Cerebellar cortex (tissue), 1 donor: ENCODE data around the gene HTR6.

Source experiments
- DNase-seq: peaks from one replicate; pipeline ENCODE4 v3.0.0-alpha.2; 2015; ENCODE audit warnings: low spot score

Gene HTR6

DNA sequence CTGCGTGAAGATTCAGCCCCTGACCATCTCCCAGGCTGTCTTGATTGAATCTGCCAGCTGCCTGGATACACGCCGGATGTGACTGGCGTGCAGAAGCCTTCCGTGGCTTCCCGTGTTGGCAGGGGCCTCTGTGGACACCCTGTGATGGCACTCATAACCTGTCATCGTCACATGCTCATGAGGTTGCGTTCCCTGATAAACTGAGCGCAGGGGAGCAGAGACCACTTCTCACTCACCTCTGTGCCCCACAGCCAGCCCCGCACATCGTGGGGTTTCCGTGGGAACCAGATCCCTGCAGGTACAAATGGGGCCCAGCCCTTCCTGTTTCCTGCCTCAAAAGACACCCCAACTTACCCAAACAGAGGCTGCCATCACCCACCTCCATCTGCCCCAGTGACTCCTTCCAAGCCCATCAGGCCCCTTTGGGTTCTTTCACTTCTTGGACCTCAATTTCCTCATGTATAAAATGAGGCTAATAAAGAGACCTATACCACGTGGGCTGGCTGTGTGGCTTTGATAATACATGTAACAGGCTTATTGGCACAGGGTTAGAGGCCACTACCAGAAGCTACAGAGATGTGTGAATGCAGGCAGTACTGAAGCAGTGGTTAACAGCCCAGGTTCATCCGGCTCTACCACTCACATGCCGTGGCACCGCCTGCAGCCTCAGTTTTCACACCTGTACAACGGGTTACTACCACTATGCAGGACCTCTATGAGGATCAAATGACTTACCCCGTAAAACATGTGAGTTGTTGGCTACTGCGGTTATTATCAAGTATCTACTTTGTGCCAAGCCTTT is 23.6 kb downstream of the HTR6 start:
- no peak for DNase-seq

- DNase-seq = no peak
Measured at GRCh38 chr1:19689085-19689757, 24.5 kb downstream of the HTR6 start.

DNA sequence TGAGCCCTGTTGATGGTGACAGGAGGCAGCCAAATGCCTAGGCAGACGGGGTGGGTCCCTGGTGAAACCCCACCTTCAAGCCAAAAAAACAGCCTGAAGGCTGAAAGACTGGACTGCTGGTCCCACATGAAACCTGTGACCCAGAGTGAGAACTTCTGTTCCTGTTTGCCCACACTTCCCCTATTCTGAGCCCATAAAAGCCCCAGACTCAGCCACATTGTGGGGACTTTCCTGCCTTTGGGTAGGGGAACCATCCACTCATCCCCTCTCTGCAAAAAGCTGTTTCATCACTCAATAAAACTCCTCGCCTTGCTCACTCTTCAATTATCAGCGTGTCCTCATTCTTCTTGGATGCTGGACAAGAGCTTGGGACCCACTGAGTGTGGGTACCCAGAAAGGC is 25.2 kb downstream of the HTR6 start:
- no peak for DNase-seq

GRCh38 chr1:19690342-19690741 is 25.7 kb downstream of the HTR6 start:
- no peak for DNase-seq

DNA sequence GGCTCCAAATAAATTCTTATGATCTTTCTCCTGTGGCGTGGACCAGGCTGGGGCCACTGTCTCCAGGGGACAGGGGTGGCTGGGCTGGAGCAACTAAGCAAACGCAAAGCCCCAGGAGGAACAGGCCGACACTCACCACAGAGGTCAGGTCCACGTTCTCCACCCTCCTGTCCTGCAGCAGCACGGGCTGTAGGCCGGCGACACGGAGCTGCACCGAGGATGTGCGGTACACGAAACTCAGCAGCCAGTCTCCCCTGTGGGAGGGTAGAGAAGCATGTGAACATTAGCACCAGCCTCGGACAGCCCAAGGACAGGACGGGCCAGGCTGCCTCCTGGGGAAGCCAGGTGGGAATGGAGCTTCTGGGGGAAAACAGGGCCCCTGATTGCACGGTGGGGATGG is 29.6 kb downstream of the HTR6 start:
- no peak for DNase-seq

GRCh38 chr1:19695772-19696171 is 31.1 kb downstream of the HTR6 start:
- DNase-seq = no peak

GRCh38 chr1:19696820-19697219 is 32.1 kb downstream of the HTR6 start:
- DNase-seq = no peak

- DNase-seq = no peak
Measured at GRCh38 chr1:19698181-19698580, 33.5 kb downstream of the HTR6 start.

DNA sequence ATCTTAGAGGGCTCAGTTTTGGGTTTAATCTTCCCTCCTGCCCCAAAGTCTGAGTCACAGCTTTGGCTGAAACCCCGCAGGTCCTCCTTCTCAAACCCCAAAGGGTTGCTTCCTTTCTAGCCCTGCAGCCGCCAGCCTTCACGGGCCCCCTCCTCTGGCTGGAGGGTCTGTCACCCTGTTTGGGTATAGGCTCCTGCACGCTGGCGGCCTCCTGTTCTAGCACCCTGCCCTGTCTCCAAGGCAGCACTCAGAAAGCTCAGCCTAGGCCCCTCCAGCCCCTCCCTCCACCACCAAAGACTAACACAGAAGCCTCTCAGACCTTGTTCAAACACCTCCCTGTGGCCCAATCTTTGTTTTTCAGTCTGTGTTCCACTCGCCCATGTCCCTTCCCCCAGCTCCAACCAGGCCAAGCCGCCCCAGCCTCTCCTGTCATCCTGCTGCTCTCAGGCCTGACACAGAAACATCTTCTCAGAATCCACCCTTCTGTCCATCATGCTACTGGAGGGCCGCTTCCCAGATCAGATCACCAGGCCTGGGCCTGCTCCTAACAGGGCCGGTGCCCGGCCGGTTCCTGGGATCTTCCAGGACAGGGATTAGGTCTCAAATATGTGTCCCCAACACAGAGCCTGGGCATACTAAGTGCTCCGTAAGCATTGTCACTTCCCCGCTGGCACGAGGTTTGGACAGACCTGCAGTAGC is 35.6 kb downstream of the HTR6 start:
- DNase-seq = no peak

DNA sequence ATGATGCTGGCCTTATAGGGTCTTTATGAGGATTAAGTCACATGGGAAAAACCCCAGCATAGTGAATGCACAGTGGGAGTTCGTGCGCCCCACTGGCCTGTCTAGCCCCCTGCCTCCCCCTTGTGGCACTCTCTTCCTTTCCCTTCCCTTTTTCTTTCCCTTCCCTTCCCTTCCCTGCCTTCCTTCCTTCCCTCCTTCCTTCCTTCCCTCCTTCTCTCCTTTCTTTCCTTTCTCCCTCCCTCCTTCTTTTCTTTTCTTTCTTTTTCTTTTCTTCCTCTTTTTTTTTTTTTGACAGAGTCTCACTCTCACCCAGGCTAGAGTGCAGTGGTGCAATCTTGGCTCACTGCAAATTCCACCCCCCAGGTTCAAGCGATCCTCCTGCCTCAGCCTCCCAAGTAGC is 38.6 kb downstream of the HTR6 start:
- DNase-seq = no peak

- DNase-seq = peak; percentile 77
Measured at GRCh38 chr1:19704247-19705113, 39.8 kb downstream of the HTR6 start.

DNA sequence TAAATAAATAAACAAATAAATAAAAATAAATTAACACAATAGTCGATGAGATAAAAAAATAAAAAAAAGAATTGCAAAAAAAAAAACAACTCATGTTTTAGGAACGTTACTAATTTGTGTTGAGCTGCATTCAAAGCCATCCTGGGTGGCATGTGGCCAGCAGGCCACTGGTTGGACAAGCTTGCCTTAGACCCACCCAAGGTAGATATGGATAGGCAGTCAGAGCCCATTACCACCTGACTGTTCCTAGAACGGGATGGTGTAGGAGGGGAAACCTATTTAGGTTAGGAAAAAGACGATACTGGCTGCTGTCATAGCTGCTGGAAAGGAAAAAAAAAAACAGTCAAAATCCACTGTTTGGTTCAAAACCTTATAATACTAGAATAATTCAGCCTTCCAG is 40.8 kb downstream of the HTR6 start:
- DNase-seq = no peak

DNA sequence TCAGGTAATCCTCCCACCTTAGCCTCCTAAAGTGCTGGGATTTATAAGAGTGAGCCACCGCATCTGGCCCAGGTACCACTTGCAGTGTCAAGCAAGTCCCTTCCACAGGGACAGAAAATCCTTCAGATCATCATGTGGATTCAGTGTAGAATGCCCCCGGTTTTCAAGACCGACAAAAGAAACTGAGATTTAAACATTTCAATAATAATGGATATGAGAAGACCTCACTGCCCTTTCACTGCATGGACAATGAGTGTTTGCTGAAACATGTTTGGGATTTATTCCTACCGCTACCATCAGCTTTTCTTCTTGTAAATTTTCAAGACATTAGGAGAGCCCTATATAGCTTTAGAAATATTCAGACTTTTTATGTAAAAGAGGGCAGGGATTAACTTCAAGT is 41.5 kb downstream of the HTR6 start:
- no peak for DNase-seq

DNA sequence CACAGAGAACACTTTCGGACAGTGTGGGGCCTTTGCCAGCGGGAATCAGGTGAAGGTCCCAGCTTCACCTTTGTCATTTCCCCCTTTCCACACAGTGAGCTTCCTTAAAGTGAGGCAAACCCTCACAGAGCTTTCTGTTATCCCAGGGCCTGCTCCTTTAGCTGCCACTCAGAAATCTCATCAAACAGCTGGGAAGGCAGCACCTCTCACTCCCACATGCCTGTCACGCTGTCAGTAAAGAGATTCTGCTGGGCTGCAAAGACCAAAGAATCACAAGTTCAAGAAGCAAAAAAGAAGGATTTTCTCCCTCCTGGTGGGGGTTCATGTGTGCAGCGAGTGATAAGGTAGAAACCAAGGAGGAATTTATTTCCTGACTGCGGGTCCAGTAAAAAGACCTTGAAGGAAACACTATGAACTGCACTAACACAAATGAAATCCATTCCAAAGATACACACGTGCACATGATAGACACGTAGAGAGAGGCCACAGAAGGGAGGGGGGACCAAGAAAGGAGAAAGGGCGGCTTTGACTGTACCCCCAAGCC is 44.0 kb downstream of the HTR6 start:
- DNase-seq = no peak

- DNase-seq = no peak
Measured at GRCh38 chr1:19709260-19709793, 44.7 kb downstream of the HTR6 start.

DNA sequence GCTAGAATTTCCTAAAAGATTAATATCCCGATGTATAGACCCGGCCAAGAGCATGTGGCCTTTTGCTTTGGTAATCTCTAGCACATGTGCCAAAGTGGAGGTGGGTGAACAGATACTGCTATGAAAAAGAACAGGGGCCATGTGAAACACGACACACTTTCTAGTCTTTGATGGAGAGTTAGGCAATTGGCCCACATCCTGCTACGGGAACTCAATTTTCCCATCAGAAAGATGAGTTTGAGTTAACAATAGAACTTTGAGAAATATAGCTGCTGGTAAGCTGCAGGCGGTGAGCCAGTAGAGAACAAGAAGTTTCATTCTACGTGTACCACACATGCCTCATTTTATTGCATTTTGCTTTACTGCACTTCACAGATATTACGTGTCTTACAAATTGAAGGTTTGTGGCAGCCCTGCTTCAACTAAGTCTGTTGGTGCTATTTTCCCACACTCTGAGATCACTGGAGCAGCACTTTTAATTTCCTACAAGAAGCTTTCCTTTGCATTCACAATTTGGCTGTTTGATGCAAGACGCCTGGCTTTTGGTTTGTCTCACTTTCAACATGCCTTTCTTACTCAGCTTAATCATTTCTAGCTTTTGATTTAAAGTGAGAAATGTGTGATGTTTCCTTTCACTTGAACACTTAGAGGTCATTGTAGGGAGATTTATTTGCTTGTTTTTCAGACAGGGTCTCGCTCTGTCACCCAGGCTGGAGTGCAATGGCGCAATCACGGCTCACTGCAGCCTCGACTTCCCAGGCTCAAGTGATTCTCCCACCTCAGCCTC is 46.3 kb downstream of the HTR6 start:
- DNase-seq = no peak

DNA sequence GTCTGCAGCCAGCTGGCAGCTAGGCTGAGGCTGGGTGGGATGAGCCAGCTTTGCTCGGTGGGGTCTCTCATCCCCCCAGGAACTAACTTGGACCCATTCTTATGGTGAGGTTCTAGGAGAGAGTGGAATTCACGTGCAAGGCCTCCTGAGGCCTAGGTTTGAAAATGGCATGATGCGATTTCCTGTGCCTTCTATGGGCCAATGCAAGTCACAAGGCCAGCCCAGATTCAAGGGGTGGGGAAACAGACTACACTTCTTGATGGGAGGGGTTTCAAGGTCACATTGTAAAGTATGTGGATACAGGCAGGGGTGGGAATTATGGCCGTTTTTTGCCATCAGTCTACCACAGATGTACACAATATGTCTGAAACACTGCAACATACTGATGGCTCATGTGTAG is 48.3 kb downstream of the HTR6 start:
- no peak for DNase-seq

DNA sequence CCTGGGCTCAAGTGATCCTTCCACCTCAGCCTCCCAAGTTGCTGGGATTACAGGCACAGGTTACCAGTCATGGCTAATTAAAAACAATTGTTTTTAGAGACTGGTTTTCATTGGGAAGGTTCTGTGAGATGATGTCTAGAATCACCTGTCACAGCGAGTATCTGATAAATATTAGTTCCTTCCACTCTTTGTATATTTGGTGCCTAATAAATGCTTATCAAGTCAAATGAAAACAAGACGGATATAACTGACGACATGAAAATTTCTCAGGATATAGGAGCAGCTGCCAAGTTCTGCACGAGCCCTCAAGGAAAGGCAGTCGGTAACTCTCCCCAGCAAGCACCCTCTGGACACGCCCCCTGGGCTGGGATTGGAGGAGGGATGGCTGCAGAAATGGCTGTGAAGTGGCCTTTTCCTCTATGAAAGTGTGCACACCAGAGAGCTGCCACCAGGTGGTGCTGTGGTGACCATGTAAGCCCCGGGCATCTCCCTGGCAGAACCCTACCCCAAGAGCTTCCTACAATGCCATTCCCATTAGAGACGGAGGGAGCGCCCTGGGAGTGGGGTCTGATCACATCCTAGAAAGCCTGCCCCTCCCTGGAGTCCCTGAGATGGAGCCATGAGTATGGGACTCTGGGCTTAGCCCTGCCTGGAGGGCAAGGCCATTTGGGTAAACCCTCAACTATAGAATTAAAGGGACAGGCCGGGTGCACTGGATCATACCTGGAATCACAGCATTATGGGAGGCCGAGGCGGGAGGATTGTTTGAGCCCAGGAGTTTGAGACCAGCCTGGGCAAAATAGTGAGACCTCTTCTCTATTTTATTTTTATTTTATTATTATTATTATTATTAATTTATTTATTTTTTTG is 50.9 kb downstream of the HTR6 start:
- peak; percentile 85 for DNase-seq

DNA sequence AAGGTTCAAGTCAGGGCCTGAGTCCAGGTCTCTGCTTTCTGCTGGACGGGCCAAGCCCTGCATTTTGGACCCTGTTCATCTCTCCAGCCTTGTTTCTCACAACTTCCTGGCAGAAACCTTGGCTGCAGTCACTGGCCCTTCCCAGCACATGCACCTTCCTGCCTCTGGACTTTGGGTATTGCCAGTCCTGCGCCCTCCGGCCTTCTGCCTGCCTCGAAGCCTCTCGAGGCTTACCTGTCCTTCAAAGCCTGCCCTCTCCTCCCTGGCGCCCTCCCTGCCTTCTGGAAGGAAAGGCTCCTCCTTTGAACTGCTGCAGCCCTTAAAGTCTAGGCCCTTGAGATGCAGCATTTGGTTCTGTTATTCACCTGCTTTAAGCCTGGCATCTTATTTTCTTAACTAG is 52.8 kb downstream of the HTR6 start:
- no peak for DNase-seq

GRCh38 chr1:19720174-19720573 is 55.5 kb downstream of the HTR6 start:
- DNase-seq = no peak
